Measurements from ENCODE around the gene HTR1E.
"Not testable (repeated sequence)": the region's sequence is repeated elsewhere in the genome, so short reads cannot be mapped to it uniquely, and the experiment has no call there.

Gene HTR1E

GRCh38 chr6:86937219-86938079, at the start of gene HTR1E:
HTR1E (plus strand) TSS chr6:86937528; CDS start chr6:87015335, 77,807 bp downstream.
- DNase-seq = peak; percentile 85

DNA sequence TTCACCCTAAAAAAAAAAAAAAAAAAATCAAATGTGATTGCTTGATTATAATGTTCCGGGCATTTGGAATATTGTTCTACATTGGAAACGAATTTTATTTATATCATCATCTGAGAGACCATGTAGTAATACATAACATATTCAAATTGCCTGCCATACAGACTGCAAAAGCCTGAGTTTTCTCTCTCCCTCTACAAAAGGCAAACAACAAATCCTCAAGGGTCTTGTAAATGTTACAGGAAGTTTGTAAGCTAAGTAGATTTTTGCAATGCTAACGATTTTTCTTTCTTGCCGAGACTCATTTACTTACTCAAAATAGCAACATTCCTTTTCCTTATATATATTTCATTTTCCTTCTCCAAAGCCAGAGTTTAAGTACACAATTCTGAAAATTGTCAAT, 49.0 kb upstream of the HTR1E start:
- no peak for DNase-seq

DNA sequence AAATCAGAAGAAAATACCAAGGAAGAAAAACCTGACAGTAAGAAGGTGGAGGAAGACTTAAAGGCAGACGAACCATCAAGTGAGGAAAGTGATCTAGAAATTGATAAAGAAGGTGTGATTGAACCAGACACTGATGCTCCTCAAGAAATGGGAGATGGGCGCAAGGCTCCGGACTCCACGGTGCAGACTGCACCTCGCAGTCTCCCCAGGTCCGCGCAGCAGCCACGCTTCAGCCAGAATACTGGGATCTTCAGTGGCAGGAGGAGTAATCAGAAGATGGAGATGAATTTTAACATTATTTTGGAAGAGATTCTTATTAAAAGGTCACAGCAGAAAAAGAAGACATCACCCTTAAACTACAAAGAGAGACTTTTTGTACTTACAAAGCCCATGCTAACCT, 40.1 kb upstream of the HTR1E start:
- not testable (repeated sequence) for DNase-seq

GRCh38 chr6:86913795-86914194, 23.5 kb upstream of the HTR1E start:
- no peak for DNase-seq

DNA sequence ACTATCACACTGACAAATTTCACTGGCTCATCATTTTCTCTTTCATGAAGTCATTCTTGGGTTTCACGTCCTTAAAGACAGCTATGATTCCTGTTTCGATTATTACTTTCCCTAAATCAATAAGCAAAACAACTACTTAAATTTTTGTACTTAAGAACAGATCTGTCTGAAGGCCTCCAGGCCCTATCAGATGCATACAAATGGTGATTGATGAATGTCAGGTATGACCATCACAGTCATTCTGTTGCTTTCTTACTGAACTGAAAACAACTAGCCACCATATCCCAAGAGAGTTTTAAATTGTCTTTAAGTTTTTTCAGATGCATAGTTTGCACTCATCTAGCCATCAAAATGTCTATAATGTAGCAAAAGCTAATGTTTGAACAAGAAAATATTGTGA, 20.9 kb upstream of the HTR1E start:
- no peak for DNase-seq

- DNase-seq = not testable (repeated sequence)
These were observed 10.2 kb upstream of the HTR1E start for GRCh38 chr6:86927138-86927537.

- not testable (repeated sequence) for DNase-seq
These were observed 9.5 kb upstream of the HTR1E start for GRCh38 chr6:86927859-86928258.

DNA sequence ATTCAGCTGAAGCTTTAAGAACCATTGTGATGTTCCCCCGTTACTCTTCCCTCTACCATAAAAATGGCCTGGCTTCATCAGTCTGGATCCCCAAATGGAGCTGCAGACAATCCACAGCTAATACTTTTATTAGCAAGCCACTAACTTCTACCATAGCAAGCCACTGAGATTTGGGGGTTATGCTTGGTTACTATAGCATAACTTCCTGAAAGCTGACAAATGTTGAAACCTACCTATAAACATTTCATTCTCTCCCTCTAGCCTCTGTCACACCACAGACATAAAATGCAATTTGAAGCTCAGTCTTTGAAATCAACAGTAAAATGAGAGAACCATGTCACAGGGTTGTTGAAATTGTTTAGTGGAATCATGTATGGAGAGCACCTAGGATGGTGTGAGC, 3.0 kb upstream of the HTR1E start:
- no peak for DNase-seq

DNA sequence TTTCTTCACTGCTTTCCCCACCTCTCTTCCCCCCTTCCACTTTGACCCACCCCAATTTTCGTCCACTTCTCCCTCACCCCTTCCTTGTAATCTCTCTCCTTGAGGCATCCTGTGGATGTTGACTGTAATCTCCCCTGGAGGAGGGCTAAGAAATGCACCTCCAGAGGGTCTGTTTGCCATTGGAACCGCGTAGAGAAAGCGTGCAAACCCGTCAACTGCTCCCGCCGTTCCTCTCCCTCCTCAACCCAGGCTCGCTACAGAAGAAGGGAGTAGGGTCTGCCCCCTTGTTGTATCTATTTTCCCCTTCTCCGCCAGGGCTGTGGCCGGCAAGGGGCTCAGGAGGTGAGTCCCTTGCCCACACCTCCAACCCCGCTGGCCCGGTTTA, 502 bp upstream of the HTR1E start:
- DNase-seq = no peak

DNA sequence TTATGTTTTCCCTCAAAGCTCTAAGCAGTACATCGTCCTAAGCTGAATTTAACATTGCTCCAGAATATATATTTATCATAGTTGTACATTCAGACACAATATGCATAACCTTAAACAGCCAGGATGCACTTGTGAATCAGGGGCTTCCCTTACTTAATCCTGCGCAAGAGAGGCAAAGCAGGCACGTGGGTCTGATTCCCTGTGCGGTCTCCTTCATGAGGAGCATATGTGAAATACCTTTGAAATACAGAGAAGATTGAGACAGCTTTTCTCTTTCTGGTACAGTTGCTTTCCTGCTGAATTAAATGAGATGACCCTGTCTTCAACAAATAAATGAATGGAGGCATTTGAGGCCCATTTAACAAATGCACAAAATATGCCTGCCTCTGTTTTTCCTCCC, 1.5 kb downstream of the HTR1E start:
- DNase-seq = no peak

GRCh38 chr6:86941461-86941860, 4.1 kb downstream of the HTR1E start:
- no peak for DNase-seq

DNA sequence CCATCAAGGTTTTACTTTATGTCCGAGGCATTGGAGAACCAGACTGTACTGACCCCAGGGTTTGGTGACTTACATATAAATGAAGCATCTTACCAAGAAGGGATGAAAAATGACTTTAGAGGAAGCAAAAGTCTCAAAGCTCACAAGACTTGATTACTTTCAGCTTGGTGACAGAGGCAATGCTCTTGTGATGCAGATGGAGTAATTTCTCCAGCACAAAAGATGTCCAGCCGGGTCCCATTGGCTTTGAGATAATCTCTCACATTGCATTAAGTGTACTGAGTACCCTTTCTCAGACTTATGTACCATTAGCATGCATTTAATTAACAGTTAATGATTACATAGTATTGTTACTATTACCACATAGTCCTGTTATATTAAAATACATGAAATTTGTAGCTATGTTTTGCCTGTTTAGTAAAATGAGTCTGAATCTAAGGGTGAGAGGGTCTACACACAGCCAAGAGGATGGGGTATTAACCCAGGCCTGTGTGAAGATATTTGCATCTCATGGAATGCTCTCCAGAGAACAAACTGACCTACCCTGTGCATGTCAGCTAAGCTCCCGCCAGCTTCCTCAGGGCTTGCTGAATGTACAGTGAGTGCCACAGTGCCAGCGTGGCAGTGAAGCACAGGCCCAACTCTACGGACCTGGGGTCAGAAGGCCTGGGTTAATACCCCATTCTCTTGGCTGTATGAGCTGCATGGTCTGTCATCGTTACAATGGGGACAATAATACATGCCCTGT, 5.6 kb downstream of the HTR1E start:
- DNase-seq = no peak

GRCh38 chr6:86943819-86944407, 6.6 kb downstream of the HTR1E start:
- DNase-seq = no peak

DNA sequence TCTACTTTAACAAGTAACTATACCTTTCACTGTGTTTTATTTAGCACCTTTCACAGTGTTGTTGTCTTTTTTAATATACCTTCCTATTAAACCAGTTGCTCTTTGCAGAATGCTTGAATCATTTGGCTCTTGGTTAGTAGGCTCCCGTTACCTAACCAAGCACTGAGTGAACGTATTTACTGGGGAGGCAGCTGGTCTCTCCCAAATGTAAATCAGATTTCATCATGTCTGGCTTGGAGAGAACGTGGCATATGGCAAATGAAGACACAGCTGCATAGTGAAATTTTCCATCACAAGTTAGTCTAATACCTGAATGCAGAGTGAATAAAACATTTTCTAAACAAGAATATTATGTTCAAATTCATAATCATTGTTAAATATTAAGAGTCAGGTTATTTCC, 12.4 kb downstream of the HTR1E start:
- DNase-seq = no peak

GRCh38 chr6:86952991-86953390, 15.7 kb downstream of the HTR1E start:
- no peak for DNase-seq

DNA sequence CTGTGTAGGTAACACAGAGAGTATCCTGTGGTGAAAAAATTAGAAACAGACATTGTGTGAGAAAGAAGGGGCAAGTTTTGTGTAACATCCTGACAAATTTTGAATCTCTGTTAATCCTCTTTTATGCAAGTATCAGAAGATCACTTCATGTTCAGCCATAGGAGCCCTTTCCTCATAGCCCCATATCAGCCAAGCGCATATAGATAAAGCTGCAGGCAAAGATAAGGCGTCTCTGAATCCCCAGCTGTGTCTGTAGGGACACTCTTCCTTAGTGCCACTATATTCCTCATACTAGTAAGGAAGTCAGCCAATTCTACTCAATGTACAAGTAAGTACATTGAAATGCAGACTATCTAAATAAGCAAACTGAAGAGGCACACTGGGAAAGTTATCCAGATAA, 22.3 kb downstream of the HTR1E start:
- no peak for DNase-seq

DNA sequence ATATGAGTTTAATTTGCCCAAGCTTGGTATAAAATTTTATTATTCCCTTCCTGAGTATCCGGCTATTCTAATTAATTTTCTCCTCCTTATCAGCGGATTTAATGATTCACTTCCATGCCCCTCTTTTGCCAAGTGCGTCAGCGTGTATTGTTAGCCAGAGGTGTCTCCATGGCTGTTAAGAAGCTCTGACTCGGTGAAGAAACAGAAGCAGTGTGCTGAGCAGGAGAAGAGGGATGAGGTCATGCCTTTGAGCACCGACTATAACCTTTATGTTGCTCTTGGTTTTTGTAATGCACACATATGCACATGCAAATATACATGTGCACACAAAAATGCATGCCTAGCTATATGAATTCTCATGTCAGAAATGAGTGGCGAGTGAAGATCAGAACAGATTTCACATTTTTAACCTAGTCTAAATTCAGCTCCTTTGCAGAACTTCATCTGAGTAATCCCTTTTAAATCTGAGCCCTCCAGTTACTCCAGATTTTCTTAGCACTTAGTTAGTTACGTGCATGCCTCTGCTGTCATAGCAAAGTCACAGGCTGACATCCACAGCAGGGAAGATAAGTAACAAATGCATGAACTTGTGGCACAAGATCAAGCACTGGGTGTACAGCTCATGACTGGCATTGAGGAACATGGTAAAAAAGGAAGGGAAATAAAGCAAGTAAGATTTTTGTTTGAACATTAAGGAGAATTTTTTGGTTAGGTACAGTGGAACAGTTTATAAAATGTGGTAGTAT, 24.3 kb downstream of the HTR1E start:
- DNase-seq = no peak

GRCh38 chr6:86963352-86963751, 26.0 kb downstream of the HTR1E start:
- no peak for DNase-seq

DNA sequence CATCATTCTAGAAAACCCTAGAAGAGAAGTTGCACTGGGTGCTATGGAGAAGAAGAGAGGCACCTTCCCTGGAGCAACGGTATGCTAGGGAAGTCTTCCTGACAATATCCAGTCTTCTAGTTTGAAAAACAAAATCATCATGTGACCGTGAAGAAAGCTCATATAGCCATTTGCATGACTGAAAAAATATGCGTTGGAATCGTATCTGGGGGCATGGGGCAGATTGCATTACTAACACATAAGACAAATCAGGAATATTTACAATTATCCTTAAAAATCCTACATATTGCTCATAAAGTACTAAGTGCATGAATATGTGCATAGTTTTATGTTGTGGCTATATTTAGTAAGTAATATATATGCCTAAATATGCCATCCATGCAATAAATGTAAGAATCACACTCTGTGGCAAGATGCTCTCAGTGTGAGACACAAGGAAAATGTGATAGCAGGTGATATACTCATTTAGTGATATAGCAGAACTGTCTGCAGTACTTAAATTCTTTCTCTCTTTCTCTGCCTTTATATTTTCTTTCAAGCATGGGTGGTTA, 26.8 kb downstream of the HTR1E start:
- no peak for DNase-seq

- no peak for DNase-seq
These were observed 28.9 kb downstream of the HTR1E start for GRCh38 chr6:86966271-86966670.

- no peak for DNase-seq
These were observed 32.2 kb downstream of the HTR1E start for GRCh38 chr6:86969573-86969972.

GRCh38 chr6:86973088-86973487, 35.8 kb downstream of the HTR1E start:
- DNase-seq = no peak

GRCh38 chr6:86978251-86978650, 40.9 kb downstream of the HTR1E start:
- DNase-seq = peak; percentile 2

All from eye (tissue), 1 donor.